ENCODE measurements around the gene SLC25A47.
"Not testable (repeated sequence)": the region's sequence is repeated elsewhere in the genome, so short reads cannot be mapped to it uniquely, and the experiment has no call there.

Gene SLC25A47

DNA sequence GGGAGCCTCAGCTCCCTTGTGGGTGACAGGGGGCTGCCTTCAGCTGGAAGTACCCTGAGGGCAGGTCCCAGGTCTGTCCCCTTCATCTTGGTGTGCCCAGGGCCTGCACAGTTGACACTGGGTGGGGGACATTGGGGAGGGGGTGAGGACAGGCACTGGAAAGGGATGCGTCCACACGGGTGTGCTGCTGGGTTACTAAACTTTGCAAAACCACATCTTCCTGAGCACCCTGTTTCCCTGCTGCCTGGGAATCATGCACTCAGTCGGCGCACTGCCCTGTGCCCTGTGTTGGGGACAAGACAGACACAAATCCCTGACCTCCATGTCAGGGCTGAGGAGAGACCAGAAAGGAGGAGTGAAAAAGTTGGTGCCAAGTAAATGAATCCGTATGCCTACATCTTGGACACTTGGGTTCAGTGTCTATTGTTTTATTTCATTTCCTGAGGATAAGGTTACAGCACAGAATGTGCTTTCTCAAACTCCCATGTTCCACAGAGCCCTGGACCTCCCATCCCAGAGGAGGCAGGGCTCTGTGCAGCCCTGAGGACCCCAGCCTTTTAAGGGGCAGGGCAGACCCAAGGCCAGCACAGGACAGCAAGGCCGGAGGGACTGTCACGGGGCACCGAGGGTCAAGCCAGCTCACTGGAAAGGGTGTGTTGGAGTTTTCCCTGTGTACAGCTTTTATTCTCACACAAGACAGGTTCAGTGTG, 14.0 kb upstream of the SLC25A47 start:
- no peak for DNase-seq

DNA sequence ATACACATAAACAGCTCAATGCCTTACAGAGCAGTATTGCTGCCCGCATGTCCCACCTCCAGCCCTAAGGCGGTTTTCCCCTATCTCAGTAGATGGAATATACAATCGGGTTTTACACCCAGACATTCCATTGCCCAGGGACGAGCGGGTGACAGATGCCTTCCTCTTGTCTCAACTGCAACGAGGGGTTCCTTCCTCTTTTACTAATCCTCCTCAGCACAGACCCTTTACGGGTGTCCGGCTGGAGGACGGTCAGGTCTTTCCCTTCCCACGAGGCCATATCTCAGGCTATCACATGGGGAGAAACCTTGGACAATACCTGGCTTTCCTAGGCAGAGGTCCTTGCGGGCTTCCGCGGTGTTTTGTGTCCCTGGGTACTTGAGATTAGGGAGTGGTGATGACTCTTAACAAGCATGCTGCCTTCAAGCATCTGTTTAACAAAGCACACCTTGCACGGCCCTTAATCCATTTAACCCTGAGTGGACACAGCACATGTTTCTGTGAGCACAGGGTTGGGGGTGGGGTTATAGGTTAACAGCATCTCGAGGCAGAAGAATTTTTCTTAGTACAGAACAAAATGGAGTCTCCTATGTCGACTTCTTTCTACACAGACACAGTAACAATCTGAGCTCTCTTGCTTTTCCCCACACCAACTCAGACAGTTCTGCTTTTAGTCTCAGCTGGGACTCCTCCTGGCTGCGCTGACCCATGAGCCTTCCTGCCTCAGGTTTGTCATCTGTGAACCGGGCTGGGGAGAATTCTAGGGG, 10.8 kb upstream of the SLC25A47 start:
- not testable (repeated sequence) for H2AFZ ChIP-seq (ENCODE audit: low read depth, low read length); H3K9ac ChIP-seq (ENCODE audit: low read depth, low read length); H4K20me1 ChIP-seq (ENCODE audit: insufficient read depth, low read length); H3K4me2 ChIP-seq (ENCODE audit: insufficient read depth, low read length); H3K27me3 ChIP-seq (ENCODE audit: insufficient read depth, low read length, poor library complexity); H3K79me2 ChIP-seq (ENCODE audit: insufficient read depth, low read length); H3K4me1 ChIP-seq (ENCODE audit: insufficient read depth, low read length); ATAC-seq (ENCODE audit: insufficient read depth, low read depth); H3K27ac ChIP-seq (ENCODE audit: low read length); H3K4me3 ChIP-seq (ENCODE audit: low read depth in 1 of 2, low read length in 2 of 2); H3K36me3 ChIP-seq (ENCODE audit: insufficient read depth, low read length); H3K9me3 ChIP-seq (ENCODE audit: insufficient read depth, low read length, severe bottlenecking); DNase-seq

More for the DNA sequence above, 14.0 kb upstream of the SLC25A47 start:
- H3K9me3 ChIP-seq (ENCODE audit: insufficient read depth, low read length, severe bottlenecking): no peaks in the 10 kb centered on the region
- no peak overlapping the region for H3K4me3 ChIP-seq (ENCODE audit: low read depth in 1 of 2, low read length in 2 of 2)
- peaks cover 12% of the 10 kb centered on the region for H4K20me1 ChIP-seq (ENCODE audit: insufficient read depth, low read length)
- peaks cover 28% of the 10 kb centered on the region for H3K4me1 ChIP-seq (ENCODE audit: insufficient read depth, low read length)
- peaks cover 28% of the 10 kb centered on the region for H3K79me2 ChIP-seq (ENCODE audit: insufficient read depth, low read length)
- H3K36me3 ChIP-seq (ENCODE audit: insufficient read depth, low read length): peaks cover 12% of the 10 kb centered on the region
- TF ChIP-seq EZH2 (IDR thresholded peaks at IDR 0.05; ENCODE audit: borderline replicate concordance, low read depth, low read length, severe bottlenecking): no peak
- TF ChIP-seq, protein P1, sequence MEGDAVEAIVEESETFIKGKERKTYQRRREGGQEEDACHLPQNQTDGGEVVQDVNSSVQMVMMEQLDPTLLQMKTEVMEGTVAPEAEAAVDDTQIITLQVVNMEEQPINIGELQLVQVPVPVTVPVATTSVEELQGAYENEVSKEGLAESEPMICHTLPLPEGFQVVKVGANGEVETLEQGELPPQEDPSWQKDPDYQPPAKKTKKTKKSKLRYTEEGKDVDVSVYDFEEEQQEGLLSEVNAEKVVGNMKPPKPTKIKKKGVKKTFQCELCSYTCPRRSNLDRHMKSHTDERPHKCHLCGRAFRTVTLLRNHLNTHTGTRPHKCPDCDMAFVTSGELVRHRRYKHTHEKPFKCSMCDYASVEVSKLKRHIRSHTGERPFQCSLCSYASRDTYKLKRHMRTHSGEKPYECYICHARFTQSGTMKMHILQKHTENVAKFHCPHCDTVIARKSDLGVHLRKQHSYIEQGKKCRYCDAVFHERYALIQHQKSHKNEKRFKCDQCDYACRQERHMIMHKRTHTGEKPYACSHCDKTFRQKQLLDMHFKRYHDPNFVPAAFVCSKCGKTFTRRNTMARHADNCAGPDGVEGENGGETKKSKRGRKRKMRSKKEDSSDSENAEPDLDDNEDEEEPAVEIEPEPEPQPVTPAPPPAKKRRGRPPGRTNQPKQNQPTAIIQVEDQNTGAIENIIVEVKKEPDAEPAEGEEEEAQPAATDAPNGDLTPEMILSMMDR (IDR thresholded peaks at IDR 0.05; ENCODE audit: borderline replicate concordance, extremely low read depth, low read length, poor library complexity, severe bottlenecking): peak; percentile 18
- H3K27me3 ChIP-seq (ENCODE audit: insufficient read depth, low read length, poor library complexity): no peaks in the 10 kb centered on the region
- no peak overlapping the region for H3K4me2 ChIP-seq (ENCODE audit: insufficient read depth, low read length)
- H3K9ac ChIP-seq (ENCODE audit: low read depth, low read length): no peak overlapping the region
- no peak for ATAC-seq (ENCODE audit: insufficient read depth, low read depth)
- no peak overlapping the region for H2AFZ ChIP-seq (ENCODE audit: low read depth, low read length)
- no peak overlapping the region for H3K27ac ChIP-seq (ENCODE audit: low read length)

DNA sequence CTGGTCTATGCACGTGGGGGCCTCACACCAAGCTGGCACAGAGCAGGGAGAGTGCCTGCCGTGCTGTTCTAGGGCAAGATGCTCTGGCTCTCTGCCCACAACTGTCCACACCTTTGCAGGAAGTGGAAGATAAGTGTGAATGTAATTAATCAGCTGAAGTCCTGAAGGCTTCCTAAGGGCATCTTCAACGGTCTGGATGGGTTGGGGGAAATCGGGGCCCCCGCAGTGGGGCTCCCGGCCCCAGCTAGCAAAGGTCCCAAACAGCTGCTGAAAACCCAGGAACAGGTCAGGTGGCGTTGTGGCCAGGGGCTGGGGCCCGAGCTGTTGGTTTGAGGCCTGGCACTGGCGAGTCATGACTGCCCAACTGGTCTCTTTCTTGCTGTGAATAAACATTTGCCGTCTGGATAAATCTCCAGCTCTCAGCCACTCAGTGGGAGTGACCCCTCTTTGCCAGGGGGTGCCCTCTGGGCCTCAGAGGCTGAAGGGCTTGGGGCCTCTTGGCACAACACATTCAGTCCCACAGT, 10.2 kb upstream of the SLC25A47 start:
- no peak for DNase-seq
- Histone ChIP-seq H3K79me2 (ENCODE audit: insufficient read depth, low read length) (no peaks in the 10 kb centered on the region), H3K36me3 (ENCODE audit: insufficient read depth, low read length) (no peaks in the 10 kb centered on the region), H3K9ac (ENCODE audit: low read depth, low read length) (no peak overlapping the region), H2AFZ (ENCODE audit: low read depth, low read length) (no peak overlapping the region), H3K4me1 (ENCODE audit: insufficient read depth, low read length) (peaks cover 3% of the 10 kb centered on the region), H4K20me1 (ENCODE audit: insufficient read depth, low read length) (no peaks in the 10 kb centered on the region), H3K9me3 (ENCODE audit: insufficient read depth, low read length, severe bottlenecking) (no peaks in the 10 kb centered on the region), H3K27me3 (ENCODE audit: insufficient read depth, low read length, poor library complexity) (no peaks in the 10 kb centered on the region), H3K4me2 (ENCODE audit: insufficient read depth, low read length) (no peak overlapping the region), H3K27ac (ENCODE audit: low read length) (no peak overlapping the region), H3K4me3 (ENCODE audit: low read depth in 1 of 2, low read length in 2 of 2) (no peak overlapping the region)
- TF ChIP-seq, protein P1 (IDR thresholded peaks at IDR 0.05; ENCODE audit: borderline replicate concordance, extremely low read depth, low read length, poor library complexity, severe bottlenecking): no peak
- TF ChIP-seq EZH2 (IDR thresholded peaks at IDR 0.05; ENCODE audit: borderline replicate concordance, low read depth, low read length, severe bottlenecking): no peak
- no peak for ATAC-seq (ENCODE audit: insufficient read depth, low read depth)
